Tibial nerve (tissue), 4 donors: ENCODE data around the gene STUM.

Experiments
- EP300 ChIP-seq, 2 donors: sonication (generic); formaldehyde crosslinking; IDR thresholded peaks; one replicate each; pipeline ENCODE4 v1.6.1; 2017; ENCODE audit warnings: antibody characterized with exemption in 2 of 2, mild to moderate bottlenecking in 1 of 2
- POLR2A ChIP-seq, 2 donors: fragments of 450-650 bp; IDR thresholded peaks; one replicate each; pipeline ENCODE4 v1.6.1; 2017; ENCODE audit warnings: antibody characterized with exemption in 2 of 2, mild to moderate bottlenecking in 2 of 2, moderate library complexity in 2 of 2
- TF ChIP-seq, protein P1 (sequence below), 5 experiments: fragments of 200-600 bp in 3 of 5; fragments of 450-650 bp in 2 of 5; sonication (generic) in 3 of 5; IDR thresholded peaks; one replicate each; pipeline ENCODE4 v1.5.1; 2016 to 2019; ENCODE audit warnings: antibody characterized with exemption in 5 of 5, mild to moderate bottlenecking in 3 of 5, moderate library complexity in 2 of 5

DNA sequence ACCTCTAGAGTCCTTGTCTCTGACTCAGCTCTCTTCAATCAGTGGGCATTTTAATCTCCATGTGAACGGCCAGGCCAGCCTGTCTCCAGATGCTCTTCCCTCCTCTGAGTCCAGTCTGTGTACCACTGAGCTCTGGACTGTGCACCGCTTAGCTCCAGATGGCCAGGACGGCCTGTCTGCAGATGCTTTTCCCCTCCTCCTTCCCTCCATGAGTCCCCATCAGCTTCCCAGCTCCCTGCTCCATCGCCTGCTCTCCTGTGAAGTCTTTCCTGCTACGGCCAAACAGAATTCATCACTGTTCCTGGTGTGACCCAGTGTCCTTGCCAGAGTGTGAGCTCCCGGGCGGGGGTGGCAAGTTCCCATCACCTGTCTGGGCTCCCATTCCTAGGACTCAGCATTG lies 42.0 kb downstream of the STUM start:
- TF ChIP-seq, protein P1, sequence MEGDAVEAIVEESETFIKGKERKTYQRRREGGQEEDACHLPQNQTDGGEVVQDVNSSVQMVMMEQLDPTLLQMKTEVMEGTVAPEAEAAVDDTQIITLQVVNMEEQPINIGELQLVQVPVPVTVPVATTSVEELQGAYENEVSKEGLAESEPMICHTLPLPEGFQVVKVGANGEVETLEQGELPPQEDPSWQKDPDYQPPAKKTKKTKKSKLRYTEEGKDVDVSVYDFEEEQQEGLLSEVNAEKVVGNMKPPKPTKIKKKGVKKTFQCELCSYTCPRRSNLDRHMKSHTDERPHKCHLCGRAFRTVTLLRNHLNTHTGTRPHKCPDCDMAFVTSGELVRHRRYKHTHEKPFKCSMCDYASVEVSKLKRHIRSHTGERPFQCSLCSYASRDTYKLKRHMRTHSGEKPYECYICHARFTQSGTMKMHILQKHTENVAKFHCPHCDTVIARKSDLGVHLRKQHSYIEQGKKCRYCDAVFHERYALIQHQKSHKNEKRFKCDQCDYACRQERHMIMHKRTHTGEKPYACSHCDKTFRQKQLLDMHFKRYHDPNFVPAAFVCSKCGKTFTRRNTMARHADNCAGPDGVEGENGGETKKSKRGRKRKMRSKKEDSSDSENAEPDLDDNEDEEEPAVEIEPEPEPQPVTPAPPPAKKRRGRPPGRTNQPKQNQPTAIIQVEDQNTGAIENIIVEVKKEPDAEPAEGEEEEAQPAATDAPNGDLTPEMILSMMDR (IDR thresholded peaks at IDR 0.05), result no peak
- TF ChIP-seq POLR2A (IDR thresholded peaks at IDR 0.05) (no peak), EP300 (IDR thresholded peaks at IDR 0.05) (no peak)
